ENCODE results near the gene ITM2B. TPM values are rescaled to one million over a fixed set of nuclear protein-coding genes. Genes with fewer than 3 reads are reported as not detected.

The ITM2B gene
- total and polyA plus RNA-seq, 3 donors from 2014 or later, result 330 to 588 (median 351) TPM

DNA sequence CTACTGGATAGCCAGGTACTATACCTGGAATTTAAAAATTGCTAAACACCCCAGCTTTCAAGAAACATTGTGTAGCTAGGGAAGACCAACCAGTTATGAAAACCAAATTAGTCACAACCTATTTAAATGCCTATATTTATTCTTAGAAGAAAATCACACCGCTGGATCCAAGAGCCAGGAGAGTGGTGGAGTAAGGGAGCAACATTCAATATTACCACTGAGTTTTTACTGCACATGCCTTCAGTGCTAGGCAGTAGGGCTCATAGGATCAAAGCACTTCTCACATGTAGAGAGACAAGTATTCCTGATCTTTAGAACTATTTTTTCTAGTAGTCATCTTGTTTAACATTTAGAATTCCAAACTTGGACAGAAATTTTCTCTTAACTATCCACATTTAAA, 11.2 kb downstream of the ITM2B start:
- H3K27me3 ChIP-seq, result no peaks in the 10 kb centered on the region
- intact Hi-C loops (cut with DNase I; ENCODE audit: low total_unique reads), result no loop called here
- TF ChIP-seq, protein P1, sequence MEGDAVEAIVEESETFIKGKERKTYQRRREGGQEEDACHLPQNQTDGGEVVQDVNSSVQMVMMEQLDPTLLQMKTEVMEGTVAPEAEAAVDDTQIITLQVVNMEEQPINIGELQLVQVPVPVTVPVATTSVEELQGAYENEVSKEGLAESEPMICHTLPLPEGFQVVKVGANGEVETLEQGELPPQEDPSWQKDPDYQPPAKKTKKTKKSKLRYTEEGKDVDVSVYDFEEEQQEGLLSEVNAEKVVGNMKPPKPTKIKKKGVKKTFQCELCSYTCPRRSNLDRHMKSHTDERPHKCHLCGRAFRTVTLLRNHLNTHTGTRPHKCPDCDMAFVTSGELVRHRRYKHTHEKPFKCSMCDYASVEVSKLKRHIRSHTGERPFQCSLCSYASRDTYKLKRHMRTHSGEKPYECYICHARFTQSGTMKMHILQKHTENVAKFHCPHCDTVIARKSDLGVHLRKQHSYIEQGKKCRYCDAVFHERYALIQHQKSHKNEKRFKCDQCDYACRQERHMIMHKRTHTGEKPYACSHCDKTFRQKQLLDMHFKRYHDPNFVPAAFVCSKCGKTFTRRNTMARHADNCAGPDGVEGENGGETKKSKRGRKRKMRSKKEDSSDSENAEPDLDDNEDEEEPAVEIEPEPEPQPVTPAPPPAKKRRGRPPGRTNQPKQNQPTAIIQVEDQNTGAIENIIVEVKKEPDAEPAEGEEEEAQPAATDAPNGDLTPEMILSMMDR (IDR thresholded peaks at IDR 0.05), result no peak
- H3K9me3 ChIP-seq, result no peaks in the 10 kb centered on the region
- H3K4me1 ChIP-seq, result peaks cover 11% of the 10 kb centered on the region
- no peaks in the 10 kb centered on the region for H3K36me3 ChIP-seq (ENCODE audit: low read depth, missing control alignments)
- no peak overlapping the region for H3K4me3 ChIP-seq
- WGBS, 2 donors, result 86 to 100% methylated on average over 1 of the region's 1 CpG
- no peak for DNase-seq
- no peak overlapping the region for H3K27ac ChIP-seq

- intact Hi-C loops (cut with DNase I; ENCODE audit: low total_unique reads), result no loop called here
- Histone ChIP-seq H3K36me3 (ENCODE audit: low read depth, missing control alignments) (no peaks in the 10 kb centered on the region), H3K9me3 (no peaks in the 10 kb centered on the region), H3K27me3 (no peaks in the 10 kb centered on the region), H3K4me1 (peaks cover 7% of the 10 kb centered on the region), H3K27ac (no peak overlapping the region), H3K4me3 (no peak overlapping the region)
- no peak for DNase-seq
- 63 to 65% methylated on average over 2 of the region's 2 CpGs for WGBS, 2 donors
- no peak for TF ChIP-seq POLR2A (IDR thresholded peaks at IDR 0.05)
- TF ChIP-seq, protein P1 (IDR thresholded peaks at IDR 0.05), result no peak
Measured at GRCh38 chr13:48246102-48246501, 13.1 kb downstream of the ITM2B start.

- H3K27ac ChIP-seq, result no peak overlapping the region
- no peaks in the 10 kb centered on the region for H3K36me3 ChIP-seq (ENCODE audit: low read depth, missing control alignments)
- DNase-seq, result no peak
- TF ChIP-seq, protein P1 (IDR thresholded peaks at IDR 0.05), result no peak
- no peak for TF ChIP-seq POLR2A (IDR thresholded peaks at IDR 0.05)
- no peaks in the 10 kb centered on the region for H3K27me3 ChIP-seq
- 85 to 89% methylated on average over 2 of the region's 2 CpGs for WGBS, 2 donors
- peaks cover 23% of the 10 kb centered on the region for H3K4me1 ChIP-seq
- no peaks in the 10 kb centered on the region for H3K9me3 ChIP-seq
- intact Hi-C loops (cut with DNase I; ENCODE audit: low total_unique reads), result no loop called here
- H3K4me3 ChIP-seq, result no peak overlapping the region
Measured at GRCh38 chr13:48249018-48249417, 16.0 kb downstream of the ITM2B start.

GRCh38 chr13:48251611-48252081, 18.6 kb downstream of the ITM2B start:
- TF ChIP-seq, protein P1 (IDR thresholded peaks at IDR 0.05), result no peak
- no peak for TF ChIP-seq POLR2A (IDR thresholded peaks at IDR 0.05)
- Histone ChIP-seq H3K27ac (peak overlapping the region; percentile 19 to 44), H3K27me3 (no peaks in the 10 kb centered on the region), H3K36me3 (ENCODE audit: low read depth, missing control alignments) (no peaks in the 10 kb centered on the region), H3K4me3 (no peak overlapping the region), H3K9me3 (no peaks in the 10 kb centered on the region), H3K4me1 (peaks cover 23% of the 10 kb centered on the region)
- intact Hi-C loops (cut with DNase I; ENCODE audit: low total_unique reads), result no loop called here
- WGBS, 2 donors, result 55 to 59% methylated on average over 3 of the region's 3 CpGs
- DNase-seq, result peak; percentile 41

- 69 to 78% methylated on average over 9 to 10 of the region's 10 CpGs for WGBS, 2 donors
- Histone ChIP-seq H3K27me3 (no peaks in the 10 kb centered on the region), H3K36me3 (ENCODE audit: low read depth, missing control alignments) (no peaks in the 10 kb centered on the region), H3K4me3 (no peak overlapping the region), H3K9me3 (no peaks in the 10 kb centered on the region), H3K27ac (peak overlapping the region in 1 of 2 donors; percentile 44), H3K4me1 (peaks cover 19% of the 10 kb centered on the region)
- no peak for DNase-seq
- intact Hi-C loops (cut with DNase I; ENCODE audit: low total_unique reads), result no loop called here
- no peak for TF ChIP-seq POLR2A (IDR thresholded peaks at IDR 0.05)
- TF ChIP-seq, protein P1 (IDR thresholded peaks at IDR 0.05), result no peak
Measured at GRCh38 chr13:48252176-48252575, 19.2 kb downstream of the ITM2B start.
